ENCODE measurements around the gene NRGN.

GRCh38 chr11:124743050-124743449 lies 3.3 kb downstream of the NRGN start:
- TF ChIP-seq CTCF (IDR thresholded peaks at IDR 0.05; ENCODE audit: low read depth, low read length, missing input control) (no peak), ZBTB33 (IDR thresholded peaks at IDR 0.05) (no peak), RAD21 (IDR thresholded peaks at IDR 0.05) (no peak), RXRA (IDR thresholded peaks at IDR 0.05) (no peak), MAX (IDR thresholded peaks at IDR 0.05) (no peak), TAF1 (conservative IDR thresholded peaks at IDR 0.05) (no peak), YY1 (IDR thresholded peaks at IDR 0.05) (no peak)

All from liver (tissue), 3 donors.